Mucosa of descending colon (tissue), 3 donors: Measurements from ENCODE around the gene OPRD1. TPM values are rescaled to one million over a fixed set of nuclear protein-coding genes. Genes with fewer than 3 reads are reported as not detected.
"Not testable (repeated sequence)": the region's sequence is repeated elsewhere in the genome, so short reads cannot be mapped to it uniquely, and the experiment has no call there.

Experiments used
- ATAC-seq: fragments of 200-7000 bp; cut with Tn5 transposase; one replicate; pipeline ENCODE4 v1.9.1; 2020; ENCODE audit warnings: mild to moderate bottlenecking, moderate library complexity
- DNase-seq, 3 donors: peaks; one replicate each; pipeline ENCODE4 v3.0.0-alpha.2; 2020
- H3K36me3 ChIP-seq: fragments of 200-600 bp; one replicate; pipeline ENCODE4 v1.8.0; 2021; ENCODE audit warnings: low read depth, mild to moderate bottlenecking
- H3K4me1 ChIP-seq: fragments of 200-600 bp; one replicate; pipeline ENCODE4 v1.8.0; 2021; ENCODE audit warnings: low read depth, mild to moderate bottlenecking
- H3K4me3 ChIP-seq: fragments of 200-600 bp; one replicate; pipeline ENCODE4 v1.8.0; 2021; ENCODE audit warnings: mild to moderate bottlenecking
- H3K9me3 ChIP-seq: fragments of 200-600 bp; one replicate; pipeline ENCODE4 v1.8.0; 2021; ENCODE audit warnings: mild to moderate bottlenecking
- intact Hi-C, 2 donors: fragments of 100-400 bp; cut with DNase I in 1 of 2; cut with micrococcal nuclease in 1 of 2; formaldehyde crosslinking; loops; one replicate each; pipeline versions ENCODE4 v1.11.0 to v1.11.1; 2022; cut with DNase I, micrococcal nuclease
- long read RNA-seq, 2 donors: library from polyadenylated mRNA; unstranded; transcript quantifications; one replicate each; pipeline ENCODE4 v2.0.0, GENCODE V29; 2019 to 2021
- total RNA-seq, 3 donors: library from RNA; stranded (reverse); fragmentation: NEBNext Ultra II Directional in 2 of 3; extraction: Animal tissue kit (Norgen Biotek cat#: 25700) in 2 of 3; gene quantifications; one replicate each; pipeline versions ENCODE4 v1.2.1 to v1.2.4, GENCODE V29; 2021 to 2023
- TF ChIP-seq, protein P1 (sequence below): fragments of 200-600 bp; IDR thresholded peaks from one replicate; pipeline ENCODE4 v1.8.0; 2022; ENCODE audit warnings: antibody characterized with exemption, mild to moderate bottlenecking
- donor health status: DM: no; HTN: no; CAD: no; lungs with moderate emphysema.
- donor health status: DM: no; HTN: no; CAD: no.
- donor health status: DM: no; HTN: yes; CAD: no.

The OPRD1 gene
- 1 to 10 TPM in 1 of 3 donors, under 1 TPM in 2; 0.06 to 1.1 (median 0.48) TPM for total RNA-seq
- long read RNA-seq, donor 1, partial matches to known transcripts = 0 of 1 reads
- long read RNA-seq, donor 1, other reads (novel, unspliced or antisense) = 1 of 1 reads
- long read RNA-seq, donor 2 = 0 reads

DNA sequence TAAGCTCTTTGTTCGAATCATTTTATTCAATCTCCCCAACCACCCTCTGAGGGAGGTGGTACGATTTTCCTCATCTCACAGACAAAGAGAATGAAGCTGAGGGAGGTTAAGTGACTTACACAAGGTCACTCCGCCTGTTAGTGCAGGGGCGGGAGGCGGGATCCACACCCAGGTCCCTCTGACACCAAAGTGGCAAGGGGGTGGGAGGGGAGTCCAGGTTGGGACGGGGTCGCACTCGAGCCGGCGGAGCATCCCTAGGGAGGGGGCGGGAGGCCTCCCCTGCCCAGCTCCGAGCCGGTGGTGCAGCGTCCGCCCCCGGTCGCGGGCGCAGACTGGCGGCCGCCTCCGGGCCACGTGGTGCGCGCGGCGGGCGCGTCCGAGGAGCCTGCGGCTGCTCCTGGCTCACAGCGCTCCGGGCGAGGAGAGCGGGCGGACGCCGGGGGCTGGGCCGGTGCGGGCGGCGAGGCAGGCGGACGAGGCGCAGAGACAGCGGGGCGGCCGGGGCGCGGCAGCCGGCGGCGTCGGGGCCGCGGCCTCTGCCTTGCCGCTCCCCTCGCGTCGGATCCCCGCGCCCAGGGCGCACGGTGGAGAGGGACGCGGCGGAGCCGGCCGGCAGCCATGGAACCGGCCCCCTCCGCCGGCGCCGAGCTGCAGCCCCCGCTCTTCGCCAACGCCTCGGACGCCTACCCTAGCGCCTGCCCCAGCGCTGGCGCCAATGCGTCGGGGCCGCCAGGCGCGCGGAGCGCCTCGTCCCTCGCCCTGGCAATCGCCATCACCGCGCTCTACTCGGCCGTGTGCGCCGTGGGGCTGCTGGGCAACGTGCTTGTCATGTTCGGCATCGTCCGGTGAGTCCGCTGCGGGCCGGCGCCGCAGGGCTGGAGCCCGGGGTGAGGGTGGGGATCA is at the start of gene OPRD1:
TSS of gene OPRD1 (plus strand) at position 405 of the 903 bp plus-strand sequence. CDS start at position 619, 214 bp downstream.
- ATAC-seq (peak; percentile 15), DNase-seq (no peak)
- no peaks in the 10 kb centered on the region for H3K9me3 ChIP-seq
- intact Hi-C loops = no loop called here
- no peaks in the 10 kb centered on the region for H3K36me3 ChIP-seq
- no peaks in the 10 kb centered on the region for H3K4me1 ChIP-seq
- TF ChIP-seq, protein P1, sequence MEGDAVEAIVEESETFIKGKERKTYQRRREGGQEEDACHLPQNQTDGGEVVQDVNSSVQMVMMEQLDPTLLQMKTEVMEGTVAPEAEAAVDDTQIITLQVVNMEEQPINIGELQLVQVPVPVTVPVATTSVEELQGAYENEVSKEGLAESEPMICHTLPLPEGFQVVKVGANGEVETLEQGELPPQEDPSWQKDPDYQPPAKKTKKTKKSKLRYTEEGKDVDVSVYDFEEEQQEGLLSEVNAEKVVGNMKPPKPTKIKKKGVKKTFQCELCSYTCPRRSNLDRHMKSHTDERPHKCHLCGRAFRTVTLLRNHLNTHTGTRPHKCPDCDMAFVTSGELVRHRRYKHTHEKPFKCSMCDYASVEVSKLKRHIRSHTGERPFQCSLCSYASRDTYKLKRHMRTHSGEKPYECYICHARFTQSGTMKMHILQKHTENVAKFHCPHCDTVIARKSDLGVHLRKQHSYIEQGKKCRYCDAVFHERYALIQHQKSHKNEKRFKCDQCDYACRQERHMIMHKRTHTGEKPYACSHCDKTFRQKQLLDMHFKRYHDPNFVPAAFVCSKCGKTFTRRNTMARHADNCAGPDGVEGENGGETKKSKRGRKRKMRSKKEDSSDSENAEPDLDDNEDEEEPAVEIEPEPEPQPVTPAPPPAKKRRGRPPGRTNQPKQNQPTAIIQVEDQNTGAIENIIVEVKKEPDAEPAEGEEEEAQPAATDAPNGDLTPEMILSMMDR = no peak
- H3K4me3 ChIP-seq = no peak within 1 kb of the TSS

DNA sequence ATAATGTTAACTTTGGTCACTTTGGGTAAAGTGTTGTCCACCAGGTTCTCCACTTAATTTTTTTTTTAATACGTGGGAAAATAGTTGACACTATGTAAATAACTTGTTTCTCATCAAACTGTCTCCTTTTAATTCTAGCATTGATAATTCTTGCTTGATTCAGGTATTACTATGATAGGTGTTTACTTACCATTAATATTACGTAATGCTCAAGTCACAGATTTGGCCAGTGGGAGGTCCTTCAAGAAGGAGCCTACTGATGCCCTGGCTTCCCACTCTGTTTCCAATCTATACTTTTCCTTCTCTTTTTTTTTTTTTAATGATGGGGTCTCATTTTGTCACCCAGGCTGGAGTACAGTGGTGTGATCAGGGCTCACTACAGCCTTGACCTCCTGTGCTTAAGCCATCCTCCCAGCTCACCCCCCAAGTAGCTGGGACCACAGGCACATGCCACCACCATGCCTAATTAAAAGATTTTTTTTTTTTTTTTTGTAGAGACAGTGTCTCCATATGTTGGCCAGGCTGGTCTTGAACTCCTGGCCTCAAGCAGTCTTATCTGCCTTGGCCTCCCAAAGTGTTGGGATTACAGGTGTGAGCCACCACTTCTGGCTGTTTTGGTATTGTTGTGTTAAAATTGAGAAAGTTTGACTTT is 45.3 kb upstream of the OPRD1 start:
- DNase-seq (no peak), ATAC-seq (no peak)
- TF ChIP-seq, protein P1 = no peak
- Histone ChIP-seq H3K4me3 (no peak overlapping the region), H3K9me3 (no peaks in the 10 kb centered on the region), H3K4me1 (no peaks in the 10 kb centered on the region), H3K36me3 (peaks cover 10% of the 10 kb centered on the region)
- intact Hi-C loops = no loop called here

DNA sequence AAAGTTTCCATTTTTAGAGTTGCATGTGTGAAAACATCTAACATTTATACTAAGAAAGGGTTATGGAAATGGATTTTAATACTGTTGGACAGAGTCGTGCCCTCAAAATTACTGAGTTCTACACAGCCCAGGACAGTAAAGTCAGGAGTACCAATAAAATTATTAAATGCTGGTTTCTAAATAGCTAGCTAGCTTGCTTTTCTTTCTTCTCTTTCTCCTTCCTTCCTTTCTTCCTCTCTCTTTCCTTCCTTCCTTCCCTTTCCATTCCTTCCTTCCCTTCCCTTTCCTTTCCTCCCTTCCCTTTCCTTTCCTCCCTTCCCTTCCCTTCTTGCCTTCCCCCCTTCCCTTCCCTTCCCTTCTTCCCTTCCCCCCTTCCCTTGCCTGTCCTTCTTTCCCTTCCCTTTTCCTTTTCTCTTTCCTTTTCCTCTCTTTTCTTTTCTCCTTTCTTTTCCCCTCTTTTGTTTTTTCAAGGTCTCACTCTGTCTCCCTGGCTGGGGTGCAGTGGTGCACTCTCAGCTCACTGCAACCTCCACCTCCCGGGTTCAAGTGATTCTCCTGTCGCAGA is 41.3 kb upstream of the OPRD1 start:
- no peaks in the 10 kb centered on the region for H3K9me3 ChIP-seq
- TF ChIP-seq, protein P1 = no peak
- no peak overlapping the region for H3K4me3 ChIP-seq
- DNase-seq (no peak), ATAC-seq (no peak)
- H3K36me3 ChIP-seq = peaks cover 10% of the 10 kb centered on the region
- H3K4me1 ChIP-seq = no peaks in the 10 kb centered on the region
- intact Hi-C loops = no loop called here

DNA sequence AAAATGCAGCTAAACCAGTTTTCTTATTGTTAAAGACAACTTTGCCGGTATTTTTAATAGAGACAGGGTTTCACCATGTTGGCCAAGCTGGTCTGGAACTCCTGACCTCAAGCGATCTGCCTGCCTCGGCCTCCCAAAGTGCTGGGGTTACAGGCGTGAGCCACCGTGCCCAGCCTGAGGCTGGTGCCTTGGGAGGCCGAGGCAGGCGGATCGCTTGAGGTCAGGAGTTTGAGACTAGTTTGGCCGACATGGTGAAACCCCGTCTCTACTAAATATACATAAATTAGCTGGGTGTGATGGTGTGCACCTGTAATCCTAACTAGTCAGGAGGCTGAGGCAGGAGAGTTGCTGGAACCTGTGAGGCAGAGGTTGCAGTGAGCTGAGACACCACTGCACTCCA is 40.0 kb upstream of the OPRD1 start:
- H3K36me3 ChIP-seq = peaks cover 10% of the 10 kb centered on the region
- intact Hi-C loops, H3K4me3 ChIP-seq, H3K4me1 ChIP-seq, H3K9me3 ChIP-seq, DNase-seq, ATAC-seq: not testable (repeated sequence)

DNA sequence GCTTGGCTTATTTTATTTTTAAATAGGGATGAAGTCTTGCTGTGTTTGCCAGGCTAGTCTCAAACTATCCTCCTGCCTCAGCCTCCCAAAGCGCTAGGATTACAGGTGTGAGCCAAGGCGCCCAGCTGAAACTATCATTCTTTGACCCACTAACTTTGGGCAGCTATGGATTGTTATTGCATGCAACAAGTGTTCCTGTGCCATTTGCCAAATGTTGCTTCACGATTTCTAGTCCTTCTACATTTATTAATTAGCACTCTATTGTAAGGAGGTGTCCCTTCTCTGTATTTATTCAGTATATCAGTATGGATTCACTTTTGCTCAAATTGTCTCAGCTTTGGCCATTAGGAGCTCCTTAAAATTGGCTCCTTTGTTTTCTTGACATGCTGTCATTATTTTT is 38.9 kb upstream of the OPRD1 start:
- H3K4me3 ChIP-seq = no peak overlapping the region
- H3K9me3 ChIP-seq = no peaks in the 10 kb centered on the region
- H3K36me3 ChIP-seq = peaks cover 8% of the 10 kb centered on the region
- DNase-seq (no peak), ATAC-seq (no peak)
- intact Hi-C loops = no loop called here
- TF ChIP-seq, protein P1 = no peak
- no peaks in the 10 kb centered on the region for H3K4me1 ChIP-seq
